ENCODE measurements around the gene ZBTB2.

DNA sequence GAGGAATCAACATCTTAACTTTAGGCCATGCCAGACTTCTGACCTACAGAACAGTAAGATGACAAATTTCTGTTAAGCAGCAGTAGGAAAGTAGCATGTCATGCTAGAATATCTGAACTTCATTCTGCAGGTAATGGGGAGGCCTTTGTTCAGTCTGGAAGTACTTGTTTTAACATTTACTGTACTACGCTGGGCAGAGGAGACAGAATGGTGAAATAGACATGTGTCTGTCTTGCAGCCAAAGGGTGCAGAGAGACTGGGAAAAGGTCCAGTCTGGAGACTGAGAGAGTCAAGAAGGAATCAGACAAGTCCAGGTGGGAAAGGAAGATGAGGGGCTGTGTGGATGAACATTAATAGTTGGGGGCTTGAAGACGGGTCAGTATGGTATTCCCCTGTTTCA, 17.5 kb upstream of the ZBTB2 start:
- TF ChIP-seq, protein P1, sequence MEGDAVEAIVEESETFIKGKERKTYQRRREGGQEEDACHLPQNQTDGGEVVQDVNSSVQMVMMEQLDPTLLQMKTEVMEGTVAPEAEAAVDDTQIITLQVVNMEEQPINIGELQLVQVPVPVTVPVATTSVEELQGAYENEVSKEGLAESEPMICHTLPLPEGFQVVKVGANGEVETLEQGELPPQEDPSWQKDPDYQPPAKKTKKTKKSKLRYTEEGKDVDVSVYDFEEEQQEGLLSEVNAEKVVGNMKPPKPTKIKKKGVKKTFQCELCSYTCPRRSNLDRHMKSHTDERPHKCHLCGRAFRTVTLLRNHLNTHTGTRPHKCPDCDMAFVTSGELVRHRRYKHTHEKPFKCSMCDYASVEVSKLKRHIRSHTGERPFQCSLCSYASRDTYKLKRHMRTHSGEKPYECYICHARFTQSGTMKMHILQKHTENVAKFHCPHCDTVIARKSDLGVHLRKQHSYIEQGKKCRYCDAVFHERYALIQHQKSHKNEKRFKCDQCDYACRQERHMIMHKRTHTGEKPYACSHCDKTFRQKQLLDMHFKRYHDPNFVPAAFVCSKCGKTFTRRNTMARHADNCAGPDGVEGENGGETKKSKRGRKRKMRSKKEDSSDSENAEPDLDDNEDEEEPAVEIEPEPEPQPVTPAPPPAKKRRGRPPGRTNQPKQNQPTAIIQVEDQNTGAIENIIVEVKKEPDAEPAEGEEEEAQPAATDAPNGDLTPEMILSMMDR (IDR thresholded peaks at IDR 0.05) = no peak
- TF ChIP-seq POLR2A (IDR thresholded peaks at IDR 0.05) = no peak
